Measurements from ENCODE around the gene FAM78B. TPM values are rescaled to one million over a fixed set of nuclear protein-coding genes. Genes with fewer than 3 reads are reported as not detected.

Gene FAM78B
- 3.1 TPM in 2 replicates for total RNA-seq
- long read RNA-seq = 0 reads

- Mint-ChIP-seq H3K27me3 (peaks cover 73% of the 10 kb centered on the region), H3K4me3 (ENCODE audit: low read depth) (peak within 1 kb of the TSS; percentile 75), H3K4me1 (ENCODE audit: low read depth) (peaks cover 16% of the 10 kb centered on the region), H3K27ac (no peak within 1 kb of the TSS), H3K36me3 (ENCODE audit: insufficient read depth) (no peaks in the 10 kb centered on the region), H3K9me3 (ENCODE audit: low read depth) (no peaks in the 10 kb centered on the region)
- TF ChIP-seq CTCF (IDR thresholded peaks at IDR 0.05; ENCODE audit: unreplicated experiment) = peak; percentile 17
- DNase-seq (ENCODE audit: low spot score, unreplicated experiment) = peak; percentile 42
These were observed at the start of gene FAM78B for GRCh38 chr1:166166698-166167571. FAM78B (minus strand) TSS chr1:166167001; CDS start chr1:166166248, 753 bp downstream.

GRCh38 chr1:166202546-166202945, 35.7 kb upstream of the FAM78B start:
- no peak for DNase-seq (ENCODE audit: low spot score, unreplicated experiment)
- peaks cover 8% of the 10 kb centered on the region for H3K4me1 Mint-ChIP-seq (ENCODE audit: low read depth)
- no peak overlapping the region for H3K27ac Mint-ChIP-seq
- H3K27me3 Mint-ChIP-seq = peaks cover 3% of the 10 kb centered on the region
- no peaks in the 10 kb centered on the region for H3K9me3 Mint-ChIP-seq (ENCODE audit: low read depth)
- H3K4me3 Mint-ChIP-seq (ENCODE audit: low read depth) = no peak overlapping the region
- H3K36me3 Mint-ChIP-seq (ENCODE audit: insufficient read depth) = no peaks in the 10 kb centered on the region
- TF ChIP-seq CTCF (IDR thresholded peaks at IDR 0.05; ENCODE audit: unreplicated experiment) = no peak

- Mint-ChIP-seq H3K27ac (no peak overlapping the region), H3K4me1 (ENCODE audit: low read depth) (peaks cover 15% of the 10 kb centered on the region)
These were observed 33.9 kb upstream of the FAM78B start for GRCh38 chr1:166200743-166201142.

GRCh38 chr1:166197597-166197996, 30.8 kb upstream of the FAM78B start:
- Mint-ChIP-seq H3K4me3 (ENCODE audit: low read depth) (no peak overlapping the region), H3K9me3 (ENCODE audit: low read depth) (peaks cover 4% of the 10 kb centered on the region), H3K4me1 (ENCODE audit: low read depth) (peaks cover 17% of the 10 kb centered on the region), H3K27ac (peak overlapping the region; percentile 19), H3K27me3 (no peaks in the 10 kb centered on the region), H3K36me3 (ENCODE audit: insufficient read depth) (no peaks in the 10 kb centered on the region)
- no peak for DNase-seq (ENCODE audit: low spot score, unreplicated experiment)
- TF ChIP-seq CTCF (IDR thresholded peaks at IDR 0.05; ENCODE audit: unreplicated experiment) = no peak

More at GRCh38 chr1:166200743-166201142, 33.9 kb upstream of the FAM78B start:
- Mint-ChIP-seq H3K36me3 (ENCODE audit: insufficient read depth) (no peaks in the 10 kb centered on the region), H3K9me3 (ENCODE audit: low read depth) (peaks cover 4% of the 10 kb centered on the region), H3K4me3 (ENCODE audit: low read depth) (no peak overlapping the region), H3K27me3 (peaks cover 3% of the 10 kb centered on the region)
- no peak for TF ChIP-seq CTCF (IDR thresholded peaks at IDR 0.05; ENCODE audit: unreplicated experiment)
- DNase-seq (ENCODE audit: low spot score, unreplicated experiment) = no peak

GRCh38 chr1:166197141-166197540, 30.3 kb upstream of the FAM78B start:
- Mint-ChIP-seq H3K27me3 (no peaks in the 10 kb centered on the region), H3K4me3 (ENCODE audit: low read depth) (no peak overlapping the region), H3K36me3 (ENCODE audit: insufficient read depth) (no peaks in the 10 kb centered on the region), H3K27ac (peak overlapping the region; percentile 19), H3K9me3 (ENCODE audit: low read depth) (peaks cover 4% of the 10 kb centered on the region), H3K4me1 (ENCODE audit: low read depth) (peaks cover 17% of the 10 kb centered on the region)
- TF ChIP-seq CTCF (IDR thresholded peaks at IDR 0.05; ENCODE audit: unreplicated experiment) = no peak
- DNase-seq (ENCODE audit: low spot score, unreplicated experiment) = no peak
